Osteoblast (primary cell): ENCODE data around the gene CLK3. TPM values are rescaled to one million over a fixed set of nuclear protein-coding genes. Genes with fewer than 3 reads are reported as not detected.

Experiments
- DNase-seq: peaks from one replicate; pipeline ENCODE4 v3.0.0; 2011; ENCODE audit warnings: low spot score, mixed read lengths; ENCODE audit not compliant: insufficient read length; ENCODE audit errors: missing footprints
- H2AFZ ChIP-seq: 2 replicates; pipeline ENCODE4 v1.6.0; 2011; ENCODE audit warnings: mild to moderate bottlenecking, low read length
- H3K27ac ChIP-seq: 2 replicates; pipeline ENCODE4 v1.5.1; 2011; ENCODE audit warnings: mild to moderate bottlenecking, low read depth, low read length, moderate library complexity
- H3K27me3 ChIP-seq: 2 replicates; pipeline ENCODE4 v1.6.0; 2012; ENCODE audit warnings: mild to moderate bottlenecking, control low read depth, inconsistent platforms, low read length, moderate library complexity; ENCODE audit not compliant: insufficient read depth
- H3K36me3 ChIP-seq: 2 replicates; pipeline ENCODE4 v1.5.1; 2011; ENCODE audit warnings: mild to moderate bottlenecking, low read length, control low read depth, moderate library complexity; ENCODE audit not compliant: insufficient read depth
- H3K4me1 ChIP-seq: 2 replicates; pipeline ENCODE4 v1.5.1; 2011; ENCODE audit warnings: mild to moderate bottlenecking, low read length, control low read depth, moderate library complexity; ENCODE audit not compliant: insufficient read depth
- H3K4me2 ChIP-seq: 2 replicates; pipeline ENCODE4 v1.6.0; 2011; ENCODE audit warnings: mild to moderate bottlenecking, low read length; ENCODE audit not compliant: insufficient read depth
- H3K4me3 ChIP-seq: fragments of 200-600 bp; sonication (generic); 3 replicates; pipeline ENCODE4 v1.5.1; 2012; ENCODE audit warnings: mild to moderate bottlenecking, low read length, inconsistent platforms; ENCODE audit not compliant: insufficient read depth
- H3K79me2 ChIP-seq: 2 replicates; pipeline ENCODE4 v1.6.0; 2012; ENCODE audit warnings: mild to moderate bottlenecking, low read length, control low read depth, inconsistent platforms; ENCODE audit not compliant: insufficient read depth
- H3K9me3 ChIP-seq: 2 replicates; pipeline ENCODE4 v1.5.1; 2011; ENCODE audit warnings: low read depth, low read length, control low read depth
- H4K20me1 ChIP-seq: 2 replicates; pipeline ENCODE4 v1.6.0; 2012; ENCODE audit warnings: mild to moderate bottlenecking, low read length, control low read depth; ENCODE audit not compliant: insufficient read depth
- CTCF ChIP-seq: IDR thresholded peaks from 2 replicates; pipeline ENCODE4 v1.5.1; 2011; ENCODE audit warnings: mild to moderate bottlenecking, low read depth, low read length, moderate library complexity; ENCODE audit errors: extremely low read depth
- total RNA-seq: library from RNA; depleted of rRNA; stranded (reverse); fragments of >200 nt; gene quantifications from 2 replicates; pipeline ENCODE4 v1.2.3, GENCODE V29; 2012

CLK3 gene
- total RNA-seq, 1 donor = 47.0 TPM

DNA sequence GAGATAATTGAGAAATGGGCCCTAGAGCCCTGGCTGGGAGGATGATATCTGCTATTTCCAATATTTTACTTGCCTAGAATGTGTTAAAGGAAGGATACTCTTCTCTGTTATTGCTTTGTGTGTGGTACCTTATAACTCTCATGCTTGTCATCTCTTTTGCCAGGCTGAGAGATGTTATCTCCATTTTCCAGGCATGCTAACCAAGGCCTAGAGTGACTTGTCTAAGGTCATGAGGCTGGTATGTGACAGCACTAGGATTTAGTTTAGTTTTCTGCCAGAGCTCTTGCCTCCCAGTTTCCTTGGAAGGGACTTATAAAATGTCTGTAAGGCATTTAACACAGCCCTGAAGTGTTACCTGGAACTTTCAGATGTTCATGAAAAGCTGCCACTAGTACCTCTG, 1.4 kb downstream of the CLK3 start:
- Histone ChIP-seq H3K36me3 (peaks cover 30% of the 10 kb centered on the region), H3K9me3 (no peaks in the 10 kb centered on the region), H3K27me3 (peaks cover 4% of the 10 kb centered on the region), H4K20me1 (peaks cover 54% of the 10 kb centered on the region), H3K4me3 (peak overlapping the region; percentile 87), H3K4me1 (peaks cover 21% of the 10 kb centered on the region), H3K4me2 (peak overlapping the region; percentile 85), H3K79me2 (peaks cover 68% of the 10 kb centered on the region), H3K27ac (peak overlapping the region; percentile 88), H2AFZ (no peak overlapping the region)
- no peak for TF ChIP-seq CTCF
- DNase-seq = peak; percentile 77

DNA sequence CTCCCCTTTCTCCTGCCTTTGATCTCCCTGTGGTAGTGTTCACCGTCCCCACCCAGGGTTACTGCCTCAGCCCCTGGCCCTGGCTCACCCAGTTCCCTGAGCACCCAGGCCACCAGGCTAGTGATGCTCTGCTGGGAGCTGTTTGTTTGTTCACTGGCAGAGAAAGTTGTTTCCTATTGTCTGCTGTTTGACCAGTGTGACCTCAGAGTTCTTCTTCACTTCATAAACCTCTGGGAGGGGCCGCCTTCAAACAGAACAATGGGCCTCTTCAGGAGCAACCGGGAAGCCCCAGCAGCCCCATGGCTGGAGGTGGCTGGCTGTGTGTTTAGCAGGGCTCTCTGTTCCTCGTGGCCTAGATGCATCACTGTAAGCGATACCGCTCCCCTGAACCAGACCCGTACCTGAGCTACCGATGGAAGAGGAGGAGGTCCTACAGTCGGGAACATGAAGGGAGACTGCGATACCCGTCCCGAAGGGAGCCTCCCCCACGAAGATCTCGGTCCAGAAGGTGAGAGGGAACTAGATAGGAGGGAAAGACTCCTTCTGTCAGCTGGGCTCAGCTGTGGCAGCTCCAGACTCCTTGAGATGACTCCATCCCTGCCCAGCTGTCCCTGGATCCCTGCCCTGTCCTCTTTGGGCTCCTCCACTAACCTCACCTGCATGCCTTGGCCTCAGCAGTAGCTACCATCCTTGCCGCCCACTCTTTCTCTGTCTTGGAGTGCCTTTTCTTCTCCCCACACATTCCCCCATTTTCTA, 3.4 kb downstream of the CLK3 start:
- Histone ChIP-seq H2AFZ (no peak overlapping the region), H3K27ac (peak overlapping the region; percentile 16), H3K36me3 (peaks cover 51% of the 10 kb centered on the region), H4K20me1 (peaks cover 71% of the 10 kb centered on the region), H3K9me3 (no peaks in the 10 kb centered on the region), H3K4me1 (peaks cover 20% of the 10 kb centered on the region), H3K4me3 (no peak overlapping the region), H3K79me2 (peaks cover 89% of the 10 kb centered on the region), H3K27me3 (no peaks in the 10 kb centered on the region), H3K4me2 (no peak overlapping the region)
- TF ChIP-seq CTCF = no peak
- peak; percentile 69 for DNase-seq

GRCh38 chr15:74619916-74620635, 4.4 kb downstream of the CLK3 start:
- Histone ChIP-seq H3K4me1 (peaks cover 13% of the 10 kb centered on the region), H3K79me2 (peaks cover 94% of the 10 kb centered on the region), H3K36me3 (peaks cover 61% of the 10 kb centered on the region), H3K9me3 (no peaks in the 10 kb centered on the region), H3K27me3 (no peaks in the 10 kb centered on the region), H2AFZ (no peak overlapping the region), H3K4me2 (no peak overlapping the region), H3K4me3 (no peak overlapping the region), H3K27ac (no peak overlapping the region), H4K20me1 (peaks cover 78% of the 10 kb centered on the region)
- DNase-seq = peak; percentile 66
- TF ChIP-seq CTCF = no peak
